ENCODE measurements around the gene CYP2B6. TPM values are rescaled to one million over a fixed set of nuclear protein-coding genes. Genes with fewer than 3 reads are reported as not detected.
"Not testable (repeated sequence)": the region's sequence is repeated elsewhere in the genome, so short reads cannot be mapped to it uniquely, and the experiment has no call there.

The CYP2B6 gene
- total and polyA plus RNA-seq, 10 of the 15 experiments (the other 5 are each of a cell fraction or from before 2014, with no cell fraction given): 0.23 to 0.86 TPM; not detected in 8

DNA sequence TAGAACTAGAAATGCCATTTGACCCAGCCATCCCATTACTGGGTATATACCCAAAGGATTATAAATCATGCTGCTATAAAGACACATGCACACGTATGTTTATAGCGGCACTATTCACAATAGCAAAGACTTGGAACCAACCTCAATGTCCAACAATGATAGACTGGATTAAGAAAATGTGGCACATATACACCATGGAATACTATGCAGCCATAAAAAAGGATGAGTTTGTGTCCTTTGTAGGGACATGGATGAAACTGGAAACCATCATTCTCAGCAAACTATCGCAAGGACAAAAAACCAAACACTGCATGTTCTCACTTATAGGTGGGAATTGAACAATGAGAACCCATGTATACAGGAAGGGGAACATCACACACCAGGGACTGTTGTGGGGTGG, 23.0 kb upstream of the CYP2B6 start:
- POLR2A ChIA-PET; CTCF ChIA-PET; intact Hi-C loops (cut with micrococcal nuclease; ENCODE audit: unreplicated experiment); ATAC-seq; SMC1A ChIA-PET (ENCODE audit: uncharacterized antibody, unreplicated experiment); H3K79me2 ChIP-seq (ENCODE audit: control insufficient read depth, insufficient read depth, low read length); RAD21 ChIA-PET (ENCODE audit: unreplicated experiment); H3K27ac ChIP-seq (ENCODE audit: control insufficient read depth, insufficient read depth); H4K20me1 ChIP-seq (ENCODE audit: control insufficient read depth, insufficient read depth); H3K9ac ChIP-seq (ENCODE audit: control insufficient read depth, insufficient read depth, low read length); H3K4me3 ChIP-seq; H3K9me3 ChIP-seq (replicated peaks; ENCODE audit: control insufficient read depth, insufficient read depth, low read length); DNase-seq (ENCODE audit: low read depth, low spot score); H3K36me3 ChIP-seq (ENCODE audit: control insufficient read depth in 2 of 2, insufficient read depth in 2 of 2, low read length in 1 of 2); H3K4me1 ChIP-seq (ENCODE audit: control insufficient read depth, insufficient read depth, low read length); BruUV-seq (replicated peaks); H3K4me2 ChIP-seq (ENCODE audit: control insufficient read depth, insufficient read depth); FAIRE-seq; H3K27me3 ChIP-seq (replicated peaks in 1 of 2; ENCODE audit: control insufficient read depth in 2 of 2, insufficient read depth in 2 of 2, low read length in 1 of 2); H2AFZ ChIP-seq (ENCODE audit: control insufficient read depth, low read depth, low read length); in situ Hi-C loops (cut with MboI): not testable (repeated sequence)
- WGBS (ENCODE audit: insufficient coverage, insufficient replicate concordance, low lambda C conversion rate, missing lambda C conversion rate): 81% methylated on average over 3 of the region's 3 CpGs

DNA sequence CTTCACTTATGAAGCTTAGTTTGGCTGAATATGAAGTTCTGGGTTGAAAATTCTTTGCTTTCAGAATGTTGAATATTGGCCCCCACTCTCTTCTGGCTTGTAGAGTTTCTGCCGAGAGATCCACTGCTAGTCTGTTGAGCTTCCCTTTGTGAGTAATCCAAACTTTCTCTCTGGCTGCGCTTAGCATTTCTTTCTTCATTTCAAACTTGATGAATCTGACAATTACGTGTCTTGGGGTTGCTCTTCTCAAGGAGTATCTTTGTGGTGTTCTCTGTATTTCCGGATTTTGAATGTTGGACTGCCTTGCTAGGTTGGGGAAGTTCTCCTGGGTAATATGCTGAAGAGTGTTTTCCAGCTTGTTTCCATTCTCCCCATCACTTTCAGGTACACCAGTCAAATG, 21.4 kb upstream of the CYP2B6 start:
- H2AFZ ChIP-seq (ENCODE audit: control insufficient read depth, low read depth, low read length); H3K9me3 ChIP-seq (replicated peaks; ENCODE audit: control insufficient read depth, insufficient read depth, low read length); H3K9ac ChIP-seq (ENCODE audit: control insufficient read depth, insufficient read depth, low read length); POLR2A ChIA-PET; BruUV-seq (replicated peaks); H4K20me1 ChIP-seq (ENCODE audit: control insufficient read depth, insufficient read depth); H3K4me3 ChIP-seq; H3K79me2 ChIP-seq (ENCODE audit: control insufficient read depth, insufficient read depth, low read length); in situ Hi-C loops (cut with MboI); H3K27me3 ChIP-seq (replicated peaks in 1 of 2; ENCODE audit: control insufficient read depth in 2 of 2, insufficient read depth in 2 of 2, low read length in 1 of 2); ATAC-seq; H3K27ac ChIP-seq (ENCODE audit: control insufficient read depth, insufficient read depth); H3K36me3 ChIP-seq (ENCODE audit: control insufficient read depth in 2 of 2, insufficient read depth in 2 of 2, low read length in 1 of 2); DNase-seq (ENCODE audit: low read depth, low spot score); H3K4me2 ChIP-seq (ENCODE audit: control insufficient read depth, insufficient read depth); SMC1A ChIA-PET (ENCODE audit: uncharacterized antibody, unreplicated experiment); H3K4me1 ChIP-seq (ENCODE audit: control insufficient read depth, insufficient read depth, low read length); RAD21 ChIA-PET (ENCODE audit: unreplicated experiment); FAIRE-seq: not testable (repeated sequence)
- intact Hi-C loops (cut with micrococcal nuclease; ENCODE audit: unreplicated experiment): loop anchor here (5.0 to 10.0 kb wide), 2 partner anchors 307 to 605 kb away; partner anchors contain the start of gene CEACAM21
- WGBS (ENCODE audit: insufficient coverage, insufficient replicate concordance, low lambda C conversion rate, missing lambda C conversion rate): 37% methylated on average over 4 of the region's 4 CpGs
- CTCF ChIA-PET: interaction anchor here (0.8 to 1.2 kb wide), 3 partner anchors 78 to 335 kb away, joined by 3 to 5 read pairs (median 3); no protein-coding TSS in a partner anchor

DNA sequence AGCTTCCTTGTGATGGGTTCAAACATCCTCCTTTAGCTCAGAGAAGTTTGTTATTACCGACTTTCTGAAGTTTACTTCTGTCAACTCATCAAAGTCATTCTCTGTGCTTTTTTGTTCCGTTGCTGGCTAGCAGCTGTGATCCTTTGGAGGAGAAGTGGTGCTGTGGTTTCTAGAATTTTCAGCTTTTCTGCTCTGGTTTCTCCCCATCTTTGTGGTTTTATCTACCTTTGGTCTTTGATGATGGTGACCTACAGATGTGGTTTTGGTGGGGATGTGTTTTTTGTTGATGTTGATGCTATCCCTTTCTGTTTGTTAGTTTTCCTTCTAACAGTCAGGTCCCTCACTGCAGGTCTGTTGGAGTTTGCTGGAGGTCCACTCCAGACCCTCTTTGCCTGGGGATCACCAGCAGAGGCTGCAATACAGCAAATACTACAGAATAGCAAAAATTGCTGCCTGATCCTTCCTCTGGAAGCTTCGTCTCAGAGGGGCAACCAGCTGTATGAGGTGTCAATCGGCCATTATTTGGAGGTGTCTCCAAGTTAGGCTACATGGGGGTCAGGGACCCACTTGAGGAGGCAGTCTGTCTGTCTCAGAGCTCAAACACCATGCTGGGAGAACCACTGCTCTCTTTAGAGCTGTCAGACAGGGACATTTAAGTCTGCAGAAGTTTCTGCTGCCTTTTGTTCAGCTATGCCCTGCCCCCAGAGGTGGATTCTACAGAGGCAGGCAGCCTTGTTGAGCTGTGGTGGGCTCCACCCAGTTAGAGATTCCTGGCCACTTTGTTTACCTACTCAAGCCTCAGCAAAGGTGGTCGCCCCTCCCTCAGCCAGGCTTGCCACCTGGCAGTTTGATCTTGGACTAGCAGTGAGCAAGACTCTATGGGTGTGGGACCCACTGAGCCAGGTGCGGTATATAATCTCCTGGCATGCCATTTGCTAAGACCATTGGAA, 20.4 kb upstream of the CYP2B6 start:
- RAD21 ChIA-PET (ENCODE audit: unreplicated experiment); ATAC-seq; H2AFZ ChIP-seq (ENCODE audit: control insufficient read depth, low read depth, low read length); DNase-seq (ENCODE audit: low read depth, low spot score); H3K36me3 ChIP-seq (ENCODE audit: control insufficient read depth in 2 of 2, insufficient read depth in 2 of 2, low read length in 1 of 2); H3K4me2 ChIP-seq (ENCODE audit: control insufficient read depth, insufficient read depth); H3K27me3 ChIP-seq (replicated peaks in 1 of 2; ENCODE audit: control insufficient read depth in 2 of 2, insufficient read depth in 2 of 2, low read length in 1 of 2); H3K4me1 ChIP-seq (ENCODE audit: control insufficient read depth, insufficient read depth, low read length); FAIRE-seq; H3K79me2 ChIP-seq (ENCODE audit: control insufficient read depth, insufficient read depth, low read length); H3K9me3 ChIP-seq (replicated peaks; ENCODE audit: control insufficient read depth, insufficient read depth, low read length); H3K9ac ChIP-seq (ENCODE audit: control insufficient read depth, insufficient read depth, low read length); POLR2A ChIA-PET; H4K20me1 ChIP-seq (ENCODE audit: control insufficient read depth, insufficient read depth); H3K4me3 ChIP-seq; BruUV-seq (replicated peaks); H3K27ac ChIP-seq (ENCODE audit: control insufficient read depth, insufficient read depth); in situ Hi-C loops (cut with MboI): not testable (repeated sequence)
- ChIA-PET SMC1A (ENCODE audit: uncharacterized antibody, unreplicated experiment) (interaction anchor here (0.8 kb wide), 1 partner anchor 174 kb away, joined by 3 read pairs; no protein-coding TSS in a partner anchor), CTCF (interaction anchor here (0.7 to 1.2 kb wide), 4 partner anchors 60 to 336 kb away, joined by 3 to 5 read pairs (median 3); no protein-coding TSS in a partner anchor)
- 16% methylated on average over 6 of the region's 6 CpGs for WGBS (ENCODE audit: insufficient coverage, insufficient replicate concordance, low lambda C conversion rate, missing lambda C conversion rate)
- intact Hi-C loops (cut with micrococcal nuclease; ENCODE audit: unreplicated experiment): loop anchor here (5.0 to 10.0 kb wide), 2 partner anchors 308 to 604 kb away; partner anchors contain the start of gene CEACAM21
